ENCODE results near the gene LHPP.

DNA sequence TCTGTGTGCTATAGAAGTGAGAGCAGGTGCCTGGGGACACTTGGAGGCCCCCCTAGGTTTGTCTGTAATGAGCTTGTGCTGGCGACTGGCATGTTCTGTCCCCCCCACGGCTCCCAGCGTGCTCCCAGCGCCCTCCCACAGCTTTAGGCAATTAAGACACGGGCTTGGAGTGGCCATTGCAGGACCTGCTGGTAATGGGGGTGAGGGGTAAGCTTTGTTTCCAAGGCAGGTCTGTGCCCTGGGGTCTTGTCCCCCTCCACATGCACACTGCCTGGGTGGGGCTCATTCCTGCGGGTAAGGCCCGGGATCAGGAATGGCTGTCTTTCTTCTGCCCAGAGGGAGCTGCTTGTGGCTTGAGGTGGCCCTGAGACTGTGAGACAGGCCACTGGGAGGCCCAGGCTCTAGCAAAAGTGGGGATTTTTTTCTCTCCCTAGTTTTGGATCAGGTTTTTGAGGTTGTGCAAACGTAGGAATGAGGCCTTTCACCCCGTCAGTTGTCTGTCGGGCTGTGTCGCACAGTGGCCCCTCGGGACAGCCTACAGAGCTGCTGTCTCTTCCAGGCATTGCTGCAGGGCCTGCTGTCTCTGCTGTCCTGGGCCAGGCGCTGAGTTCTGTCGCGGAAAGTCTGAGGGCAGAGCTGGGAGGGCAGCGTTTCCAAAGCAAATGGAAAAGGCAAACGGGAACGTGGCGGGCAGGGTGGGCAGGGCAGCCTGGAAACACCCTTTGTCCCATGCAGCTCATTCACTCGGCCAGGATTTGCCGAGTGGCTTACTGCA is 107.4 kb downstream of the LHPP start:
- no peak for TF ChIP-seq CTCF (IDR thresholded peaks at IDR 0.05)
- TF ChIP-seq POLR2A (IDR thresholded peaks at IDR 0.05) = no peak

All from Peyer's patch (tissue), 4 donors.